ENCODE results near the gene PHF11. TPM values are rescaled to one million over a fixed set of nuclear protein-coding genes. Genes with fewer than 3 reads are reported as not detected.

PHF11 gene
- total RNA-seq, 2 experiments from 2014 or later = 93.4 to 94.8 TPM

DNA sequence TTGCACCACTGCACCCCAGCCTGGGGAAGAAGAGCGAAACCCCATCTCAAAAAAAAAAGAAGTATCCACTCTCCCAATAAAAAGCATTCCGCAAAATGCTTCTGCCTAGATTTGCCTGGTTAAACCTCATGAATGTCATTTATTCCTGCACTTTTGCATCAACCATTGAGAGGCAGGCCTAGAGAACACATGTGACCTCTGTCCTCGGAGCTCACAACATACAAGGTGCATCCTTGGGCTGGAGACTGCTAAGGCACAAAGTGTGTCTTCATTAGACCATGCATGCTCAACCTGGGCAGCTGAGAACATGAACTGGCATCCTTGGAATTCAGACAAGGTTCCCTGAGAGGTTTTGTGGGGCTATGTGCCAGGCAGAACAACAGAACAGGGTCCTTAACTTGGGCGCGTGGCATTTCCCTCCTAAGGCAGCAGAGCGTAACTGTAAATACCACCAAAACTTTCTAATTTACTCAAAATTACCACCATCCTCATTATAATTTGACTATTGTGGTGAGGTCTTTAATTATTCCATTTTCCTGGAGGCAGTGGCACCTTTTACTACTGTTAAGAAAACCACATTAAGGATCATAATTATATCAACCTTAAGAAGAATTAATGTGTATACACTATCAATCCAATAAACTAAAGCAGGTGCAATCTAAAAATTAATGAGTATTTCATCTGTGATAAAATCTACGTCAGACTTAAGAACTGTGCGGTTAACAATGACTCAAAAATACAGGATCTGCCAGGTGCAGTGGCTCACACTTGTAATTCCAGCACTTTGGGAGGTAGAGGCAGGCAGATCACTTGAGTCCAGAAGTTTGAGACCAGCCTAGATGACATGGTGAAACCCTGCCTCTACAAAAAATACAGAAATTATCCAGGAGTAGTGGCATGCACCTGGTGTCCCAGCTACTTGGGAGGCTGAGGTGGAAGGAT is 75.8 kb downstream of the PHF11 start:
- H3K9me3 Mint-ChIP-seq (ENCODE audit: insufficient read depth) = no peaks in the 10 kb centered on the region
- peaks cover 17% of the 10 kb centered on the region for H3K36me3 Mint-ChIP-seq (ENCODE audit: low read depth)
- ChIA-PET CTCF (interaction anchor here (0.9 to 1.1 kb wide), 2 partner anchors 11 to 15 kb away, joined by 4 read pairs; no protein-coding TSS in a partner anchor), POLR2A (interaction anchor here (1.8 kb wide), 1 partner anchor 76 kb away, joined by 5 read pairs; the partner anchor contains the start of gene PHF11)
- DNase-seq = no peak
- ATAC-seq = no peak
- no peaks in the 10 kb centered on the region for H3K27me3 Mint-ChIP-seq (ENCODE audit: low read depth)
- peaks cover 23% of the 10 kb centered on the region for H3K4me1 Mint-ChIP-seq (ENCODE audit: low read depth)
- no peak overlapping the region for H3K27ac Mint-ChIP-seq
- H3K4me3 Mint-ChIP-seq = no peak overlapping the region

Other genes with a start within 250 kb of the PHF11 start
- 10 to 100 TPM; 12.3 to 13.7 TPM for gene CDADC1, start 248.0 kb upstream of the PHF11 start, total RNA-seq
- gene CAB39L, start 51.9 kb upstream of the PHF11 start, total RNA-seq = 1 to 10 TPM; 2.3 to 2.6 TPM
- gene SETDB2, start 51.7 kb upstream of the PHF11 start, total RNA-seq = 10 to 100 TPM; 13.5 to 15.1 TPM
- 10 to 100 TPM; 18.6 to 19.3 TPM for gene RCBTB1, start 89.6 kb downstream of the PHF11 start, total RNA-seq
- gene ARL11, start 132.6 kb downstream of the PHF11 start, total RNA-seq = 1 to 10 TPM; 1.9 TPM
- gene EBPL, start 195.5 kb downstream of the PHF11 start, total RNA-seq = 10 to 100 TPM; 19.8 to 25.0 TPM

Data from activated CD8-positive, alpha-beta T cell treated with anti-CD3 and anti-CD28 coated beads, Interleukin-2, amount 10 ng/mL, durations not matched to agents 7 days and 5 days (primary cell).